ENCODE measurements around the gene PLA2G2F. TPM values are rescaled to one million over a fixed set of nuclear protein-coding genes. Genes with fewer than 3 reads are reported as not detected.

PLA2G2F gene
- total and polyA plus RNA-seq, 2 donors (not counting 3 experiments of a cell fraction or from before 2014, with no cell fraction given): not detected

- Histone ChIP-seq H4K20me1 (replicated peaks; ENCODE audit: control insufficient read depth, extremely low read depth, insufficient read depth, low read length) (no peaks in the 10 kb centered on the region), H3K36me3 (ENCODE audit: control insufficient read depth in 2 of 2, extremely low read depth in 1 of 2, insufficient read depth in 2 of 2, low read length in 2 of 2) (no peaks in the 10 kb centered on the region), H3K79me2 (ENCODE audit: control insufficient read depth, insufficient read depth, low read length) (no peaks in the 10 kb centered on the region), H3K4me3 (replicated peaks in 1 of 3; ENCODE audit: insufficient read depth in 1 of 3, low read depth in 1 of 3, low read length in 3 of 3) (no peak overlapping the region), H3K27ac (ENCODE audit: insufficient read depth, low read depth, low read length) (no peak overlapping the region), H3K27me3 (ENCODE audit: control insufficient read depth in 2 of 2, insufficient read depth in 2 of 2, low read length in 2 of 2) (peaks cover 0 to 2% of the 10 kb centered on the region in 2 experiments), H3K4me1 (ENCODE audit: control insufficient read depth, extremely low read depth, insufficient read depth, low read length) (peaks cover 14% of the 10 kb centered on the region), H3K9ac (replicated peaks; ENCODE audit: extremely low read depth, insufficient read depth, low read length) (no peak overlapping the region), H3K4me2 (ENCODE audit: insufficient read depth, low read length) (no peak overlapping the region), H2AFZ (ENCODE audit: low read depth, low read length) (no peak overlapping the region), H3K9me3 (replicated peaks; ENCODE audit: control insufficient read depth, insufficient read depth, low read length) (no peaks in the 10 kb centered on the region), H3K9me1 (replicated peaks; ENCODE audit: control insufficient read depth, extremely low read depth, insufficient read depth, low read length) (no peaks in the 10 kb centered on the region)
- DNase-seq (ENCODE audit: low read depth, low spot score) (no peak), FAIRE-seq (no peak)
- ChIA-PET POLR2A (no interaction called here), CTCF (interaction anchor here (0.6 to 1.5 kb wide), 2 partner anchors 12 to 44 kb away, joined by 3 to 4 read pairs; partner anchors contain the start of gene PLA2G2D)
- intact Hi-C loops (cut with micrococcal nuclease) (no loop called here), dilution Hi-C loops (cut with MboI; ENCODE audit: extremely low pct_ligation_motif_present, low sequenced_read_pairs) (no loop called here)
- no peak for TF ChIP-seq FOS (IDR thresholded peaks at IDR 0.05; ENCODE audit: borderline replicate concordance, insufficient read depth, low read length)
- no peak for TF ChIP-seq JUN (IDR thresholded peaks at IDR 0.05; ENCODE audit: borderline replicate concordance, insufficient read depth, insufficient read length, low read depth)
- TF ChIP-seq EZH2 (IDR thresholded peaks at IDR 0.05; ENCODE audit: borderline replicate concordance, low read depth, low read length, severe bottlenecking): no peak
- no peak for TF ChIP-seq POLR2AphosphoS5 (IDR thresholded peaks at IDR 0.05; ENCODE audit: insufficient read depth, low read depth, low read length)
- TF ChIP-seq, protein P1, sequence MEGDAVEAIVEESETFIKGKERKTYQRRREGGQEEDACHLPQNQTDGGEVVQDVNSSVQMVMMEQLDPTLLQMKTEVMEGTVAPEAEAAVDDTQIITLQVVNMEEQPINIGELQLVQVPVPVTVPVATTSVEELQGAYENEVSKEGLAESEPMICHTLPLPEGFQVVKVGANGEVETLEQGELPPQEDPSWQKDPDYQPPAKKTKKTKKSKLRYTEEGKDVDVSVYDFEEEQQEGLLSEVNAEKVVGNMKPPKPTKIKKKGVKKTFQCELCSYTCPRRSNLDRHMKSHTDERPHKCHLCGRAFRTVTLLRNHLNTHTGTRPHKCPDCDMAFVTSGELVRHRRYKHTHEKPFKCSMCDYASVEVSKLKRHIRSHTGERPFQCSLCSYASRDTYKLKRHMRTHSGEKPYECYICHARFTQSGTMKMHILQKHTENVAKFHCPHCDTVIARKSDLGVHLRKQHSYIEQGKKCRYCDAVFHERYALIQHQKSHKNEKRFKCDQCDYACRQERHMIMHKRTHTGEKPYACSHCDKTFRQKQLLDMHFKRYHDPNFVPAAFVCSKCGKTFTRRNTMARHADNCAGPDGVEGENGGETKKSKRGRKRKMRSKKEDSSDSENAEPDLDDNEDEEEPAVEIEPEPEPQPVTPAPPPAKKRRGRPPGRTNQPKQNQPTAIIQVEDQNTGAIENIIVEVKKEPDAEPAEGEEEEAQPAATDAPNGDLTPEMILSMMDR (IDR thresholded peaks at IDR 0.05; ENCODE audit: extremely low read depth in 1 of 2, insufficient read depth in 1 of 2, low read depth in 1 of 2, low read length in 2 of 2): no peak
- no peak for TF ChIP-seq POLR2A (IDR thresholded peaks at IDR 0.05; ENCODE audit: low read depth, low read length)
- no peak for TF ChIP-seq MYC (IDR thresholded peaks at IDR 0.05; ENCODE audit: low read depth, low read length)
- BruUV-seq (replicated peaks): no TSS peak
Observed at GRCh38 chr1:20107796-20108195, 31.3 kb upstream of the PLA2G2F start.

Data from endothelial cell of umbilical vein (primary cell).